ENCODE data around the gene DDX4.
"Not testable (repeated sequence)": the region's sequence is repeated elsewhere in the genome, so short reads cannot be mapped to it uniquely, and the experiment has no call there.

The DDX4 gene

DNA sequence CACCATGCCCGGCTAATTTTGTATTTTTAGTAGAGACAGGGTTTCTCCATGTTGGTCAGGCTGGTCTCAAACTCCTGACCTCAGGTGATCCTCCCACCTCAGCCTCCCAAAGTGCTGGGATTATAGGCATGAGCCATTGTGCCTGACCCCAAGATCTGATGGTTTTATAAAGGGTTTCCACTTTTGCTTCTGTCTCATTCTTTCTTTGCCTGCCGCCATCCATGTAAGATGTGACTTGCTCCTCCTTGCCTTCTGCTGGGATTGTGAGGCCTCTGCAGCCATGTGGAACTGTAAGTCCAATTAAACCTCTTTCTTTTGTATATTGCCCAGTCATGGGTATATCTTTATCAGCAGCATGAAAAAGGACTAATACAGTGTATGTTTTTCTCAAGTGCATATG, 18.8 kb upstream of the DDX4 start:
- intact Hi-C loops (cut with DNase I); DNase-seq: not testable (repeated sequence)

DNA sequence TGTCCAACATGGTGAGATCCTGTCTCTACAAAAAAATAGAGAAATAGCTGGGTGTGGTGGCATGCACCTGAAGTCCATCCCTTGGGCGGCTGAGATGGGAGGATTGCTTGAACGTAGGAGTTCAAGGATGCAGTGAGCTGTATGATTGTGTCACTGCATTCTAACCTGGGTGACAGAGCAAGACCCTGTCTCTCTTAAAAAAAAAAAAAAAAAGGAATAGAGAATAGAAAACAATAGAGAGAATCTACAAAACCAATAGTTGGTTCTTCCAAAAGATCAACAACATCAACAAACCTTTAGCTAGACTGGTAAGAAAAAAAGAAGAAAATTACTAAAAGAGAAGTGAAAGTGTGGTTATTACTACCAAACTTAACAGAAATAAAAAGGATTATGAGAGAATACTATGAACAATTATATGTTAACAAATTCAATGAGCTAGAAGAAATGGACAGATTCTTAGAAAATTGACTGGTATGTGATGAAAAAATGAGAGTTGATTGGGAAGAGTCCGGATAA, 17.6 kb upstream of the DDX4 start:
- intact Hi-C loops (cut with DNase I), result no loop called here

DNA sequence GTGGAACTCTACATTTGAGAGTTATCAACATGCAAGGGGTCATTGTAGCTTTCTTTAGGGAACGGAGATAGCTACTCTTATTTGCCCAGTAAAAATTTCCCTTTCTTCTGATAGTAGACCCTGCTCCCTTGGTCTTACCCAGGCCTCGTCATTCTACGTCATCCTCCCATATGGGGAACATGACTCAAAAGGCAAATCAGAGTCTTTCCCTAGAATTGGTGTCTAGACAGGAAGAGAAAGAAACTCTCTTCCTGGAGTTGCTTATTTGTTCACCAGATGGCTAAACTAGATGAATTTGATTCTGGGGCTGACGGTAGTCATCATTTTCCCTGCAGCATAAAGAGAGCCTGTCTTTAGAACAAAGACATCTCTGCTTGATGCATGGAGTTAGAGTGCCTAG, 13.6 kb upstream of the DDX4 start:
- DNase-seq, result no peak
- intact Hi-C loops (cut with DNase I), result no loop called here

More for the DNA sequence above, 17.6 kb upstream of the DDX4 start:
- DNase-seq, result no peak

DNA sequence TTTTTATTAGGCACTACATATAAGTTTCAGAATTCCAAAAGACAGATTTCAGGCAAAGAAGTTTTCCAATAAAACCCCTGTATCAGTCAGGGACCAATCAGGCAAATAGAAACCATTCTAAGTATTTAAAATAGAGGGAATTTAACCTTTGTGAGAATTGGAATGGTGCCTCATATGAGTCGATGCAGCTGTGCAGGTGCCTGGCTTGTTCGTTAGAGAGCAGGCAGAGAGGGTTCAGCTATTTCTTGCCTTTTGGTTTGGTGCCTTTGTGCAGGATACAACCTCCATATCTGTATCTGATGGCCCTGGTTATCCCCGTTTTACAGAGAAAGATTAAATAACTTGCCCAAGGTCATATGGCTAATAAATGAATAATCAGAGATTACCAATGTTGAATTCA, 6.0 kb upstream of the DDX4 start:
- no peak for DNase-seq
- intact Hi-C loops (cut with DNase I), result no loop called here

DNA sequence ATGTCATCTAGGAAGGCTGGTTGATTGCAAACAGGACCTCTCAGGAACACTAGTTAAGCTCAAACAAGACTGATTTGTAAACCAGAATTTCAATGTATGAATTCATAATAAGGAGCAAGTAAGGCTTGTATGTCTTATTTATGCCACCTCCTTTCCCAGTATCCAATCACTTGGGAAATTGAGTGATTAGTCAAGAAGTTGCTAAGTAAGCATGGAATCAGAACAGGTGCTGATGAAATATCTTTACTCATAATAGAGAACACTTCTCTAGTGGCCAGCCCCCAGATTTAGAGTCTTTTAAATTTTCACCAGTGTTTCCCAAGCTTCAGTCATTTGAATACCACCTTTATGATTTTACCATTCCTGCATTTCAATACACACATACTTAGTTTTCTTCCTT, 5.3 kb upstream of the DDX4 start:
- intact Hi-C loops (cut with DNase I), result no loop called here
- no peak for DNase-seq

DNA sequence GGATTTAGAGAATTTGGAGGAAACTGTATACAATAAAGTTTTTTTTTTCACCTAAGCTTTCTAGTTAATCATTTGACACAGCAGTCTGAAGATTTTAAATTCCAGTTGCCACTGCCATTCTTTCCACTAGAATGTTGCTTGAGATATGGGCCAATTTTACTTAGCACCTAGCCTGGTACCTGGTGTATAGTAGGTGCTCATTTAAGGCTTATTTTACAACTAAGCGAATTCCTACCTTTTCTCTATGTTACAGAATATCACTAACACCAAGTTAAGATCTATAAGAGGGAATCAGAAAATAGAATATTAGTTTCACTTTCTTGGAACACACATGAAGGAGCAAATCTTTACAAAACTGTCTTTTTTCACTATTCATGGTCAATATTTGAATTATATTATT, 3.2 kb upstream of the DDX4 start:
- intact Hi-C loops (cut with DNase I), result no loop called here

DNA sequence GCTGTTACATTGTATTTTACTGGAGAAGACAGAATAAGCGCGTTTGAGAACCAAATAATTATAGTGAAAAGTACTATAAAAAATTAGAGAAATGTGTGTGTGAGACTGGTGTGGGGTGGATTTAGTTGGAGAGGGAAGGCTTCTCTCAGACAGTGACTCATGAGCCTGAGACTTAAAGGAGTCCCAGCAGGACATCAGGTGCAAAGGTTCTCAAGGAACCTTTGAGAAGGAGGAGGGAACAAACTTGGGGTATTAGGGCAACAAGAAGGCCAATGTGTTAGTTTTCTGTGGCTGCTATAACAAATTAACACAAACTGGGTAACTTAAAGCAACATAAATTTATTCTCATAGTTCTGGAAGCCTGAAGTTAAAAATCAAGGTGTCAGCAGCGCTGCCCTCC, 4.9 kb downstream of the DDX4 start:
- intact Hi-C loops (cut with DNase I), result no loop called here
- DNase-seq, result no peak

More for the DNA sequence above, 3.2 kb upstream of the DDX4 start:
- no peak for DNase-seq

DNA sequence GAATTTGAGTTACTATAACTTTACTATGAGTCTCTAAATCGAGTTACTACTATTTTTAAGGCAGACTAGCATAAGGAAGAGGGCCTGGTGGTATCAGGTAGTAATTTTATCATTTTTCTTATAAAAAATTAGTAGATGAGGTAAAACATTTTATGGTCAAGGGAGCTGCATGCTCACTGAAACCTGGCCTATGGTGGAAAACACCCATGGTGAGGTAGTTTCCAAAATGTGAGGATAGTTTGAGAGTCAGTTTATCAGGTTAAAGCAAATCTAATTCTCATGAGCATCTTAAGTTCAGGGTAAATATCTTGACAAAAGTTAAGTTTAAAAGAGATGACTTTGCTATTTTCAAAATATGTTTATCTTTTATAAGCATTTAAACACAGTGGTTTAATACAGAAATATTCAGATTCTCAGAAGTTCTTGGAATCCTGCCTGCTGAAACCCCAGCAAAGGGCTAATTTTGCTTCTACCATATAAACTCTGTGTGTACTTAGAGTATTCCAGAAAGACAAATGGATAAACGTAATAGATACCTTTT, 10.0 kb downstream of the DDX4 start:
- no peak for DNase-seq
- intact Hi-C loops (cut with DNase I), result no loop called here

DNA sequence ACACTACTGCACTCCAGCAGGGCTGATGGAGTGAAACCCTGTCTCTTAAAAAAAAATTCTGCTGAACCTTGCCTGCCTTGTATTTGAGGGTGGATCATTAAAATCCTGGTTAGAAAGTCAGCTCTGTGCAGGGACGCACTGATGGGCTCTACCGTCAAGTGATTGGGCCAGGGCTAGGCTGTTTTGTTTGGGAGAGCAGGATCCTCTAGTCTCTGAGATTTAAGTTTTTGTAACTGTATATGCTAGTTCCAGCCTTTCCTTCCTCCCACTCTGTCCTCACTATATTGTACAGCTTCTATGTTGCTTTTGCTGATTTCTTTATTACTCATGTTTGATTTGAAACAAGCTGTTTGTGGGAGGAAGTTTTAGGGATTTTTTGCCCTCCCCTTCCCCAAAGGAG, 11.5 kb downstream of the DDX4 start:
- intact Hi-C loops (cut with DNase I), result no loop called here
- DNase-seq, result no peak

DNA sequence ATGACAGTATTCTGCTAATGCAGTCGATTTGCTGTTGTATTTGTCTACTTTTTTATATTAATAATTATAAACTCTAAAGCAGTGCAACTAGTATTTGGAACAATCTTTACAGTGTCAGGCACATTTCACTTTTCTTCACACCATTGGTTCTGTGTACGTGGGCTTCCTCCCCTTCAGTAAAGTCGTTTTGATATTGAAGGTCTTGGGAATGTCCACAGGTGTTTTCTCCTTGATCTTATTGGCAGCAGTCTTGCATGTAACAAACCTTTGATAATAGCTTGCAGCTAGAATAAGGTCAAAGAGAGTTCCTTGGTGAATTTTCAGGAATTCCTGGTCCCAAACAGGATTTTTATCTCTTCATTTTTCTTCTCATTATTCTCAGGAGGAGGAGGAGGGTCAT, 12.2 kb downstream of the DDX4 start:
- DNase-seq, result no peak
- intact Hi-C loops (cut with DNase I), result no loop called here

DNA sequence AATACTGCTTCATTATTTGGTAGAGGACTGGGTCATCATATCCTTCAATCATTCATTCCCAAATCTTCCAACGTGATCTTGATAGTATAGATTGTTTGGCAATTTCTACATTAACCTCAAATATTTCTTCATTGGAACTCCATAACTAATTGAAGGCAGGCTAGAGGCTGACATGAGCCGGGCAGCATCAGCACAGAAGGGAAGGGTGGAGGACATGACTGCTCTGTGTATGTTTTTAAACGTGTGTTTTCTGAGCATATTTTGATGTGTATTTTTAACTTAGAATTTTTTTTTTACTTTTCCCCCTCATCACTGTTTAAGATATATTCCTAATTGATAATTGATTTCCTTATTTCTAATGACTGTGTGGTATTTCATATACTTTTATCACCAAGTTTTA, 12.6 kb downstream of the DDX4 start:
- intact Hi-C loops (cut with DNase I), result no loop called here
- no peak for DNase-seq

DNA sequence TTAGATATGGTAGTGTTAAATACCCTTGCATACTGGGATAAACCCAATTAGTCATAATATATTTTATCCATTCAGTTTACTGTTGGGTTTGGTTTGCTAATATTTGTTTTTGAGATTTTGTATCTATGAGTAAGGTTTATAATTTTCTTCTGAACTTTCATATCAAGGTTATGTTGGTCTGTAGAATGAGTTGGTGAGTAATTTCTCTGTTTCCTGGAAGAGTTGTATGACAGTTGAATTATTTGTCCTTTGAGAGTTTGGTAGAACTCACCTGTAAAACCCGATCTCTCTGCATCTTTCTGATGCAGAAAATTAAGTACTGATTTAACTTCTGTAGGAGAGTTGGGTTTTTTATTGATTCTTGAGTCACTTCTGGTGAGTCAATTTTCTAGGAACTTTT, 20.4 kb downstream of the DDX4 start:
- no peak for DNase-seq
- intact Hi-C loops (cut with DNase I), result no loop called here

DNA sequence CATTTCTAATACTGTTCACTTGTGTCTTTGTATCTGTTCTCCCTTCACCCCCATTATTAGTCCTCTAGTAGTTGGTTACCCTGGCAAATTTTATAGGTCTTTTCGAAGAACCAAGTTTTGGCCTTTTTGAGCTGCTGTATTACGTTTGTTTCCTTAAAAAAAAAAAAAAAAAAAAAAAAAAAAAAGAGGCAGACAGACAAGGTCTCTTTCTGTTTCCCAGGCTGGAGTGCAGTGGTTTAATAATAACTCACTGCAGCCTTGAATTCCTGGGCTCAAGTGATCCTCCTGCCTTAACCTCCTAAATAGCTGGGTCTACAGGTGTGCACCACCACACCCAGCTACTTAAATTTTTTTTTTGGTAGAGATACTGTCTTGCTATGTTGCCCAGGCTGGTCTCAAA, 20.9 kb downstream of the DDX4 start:
- DNase-seq, result no peak
- intact Hi-C loops (cut with DNase I), result no loop called here

DNA sequence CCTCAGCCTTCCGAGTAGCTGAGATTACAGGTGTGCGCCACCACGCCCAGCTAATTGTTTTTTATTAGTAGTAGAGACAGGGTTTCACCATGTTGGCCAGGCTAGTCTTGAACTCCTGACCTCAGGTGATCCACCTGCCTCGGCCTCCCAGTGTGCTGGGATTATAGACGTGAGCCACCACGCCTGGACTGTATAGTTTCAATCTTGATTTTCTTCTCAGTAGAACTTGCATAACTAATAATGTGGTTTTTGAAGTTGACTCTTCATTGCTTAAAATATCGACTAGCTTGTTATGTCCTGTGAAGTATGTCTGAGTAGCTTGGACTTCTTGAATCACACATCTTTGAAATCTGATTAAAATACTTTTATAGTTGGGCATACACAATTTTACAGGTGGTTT, 23.9 kb downstream of the DDX4 start:
- DNase-seq; intact Hi-C loops (cut with DNase I): not testable (repeated sequence)

DNA sequence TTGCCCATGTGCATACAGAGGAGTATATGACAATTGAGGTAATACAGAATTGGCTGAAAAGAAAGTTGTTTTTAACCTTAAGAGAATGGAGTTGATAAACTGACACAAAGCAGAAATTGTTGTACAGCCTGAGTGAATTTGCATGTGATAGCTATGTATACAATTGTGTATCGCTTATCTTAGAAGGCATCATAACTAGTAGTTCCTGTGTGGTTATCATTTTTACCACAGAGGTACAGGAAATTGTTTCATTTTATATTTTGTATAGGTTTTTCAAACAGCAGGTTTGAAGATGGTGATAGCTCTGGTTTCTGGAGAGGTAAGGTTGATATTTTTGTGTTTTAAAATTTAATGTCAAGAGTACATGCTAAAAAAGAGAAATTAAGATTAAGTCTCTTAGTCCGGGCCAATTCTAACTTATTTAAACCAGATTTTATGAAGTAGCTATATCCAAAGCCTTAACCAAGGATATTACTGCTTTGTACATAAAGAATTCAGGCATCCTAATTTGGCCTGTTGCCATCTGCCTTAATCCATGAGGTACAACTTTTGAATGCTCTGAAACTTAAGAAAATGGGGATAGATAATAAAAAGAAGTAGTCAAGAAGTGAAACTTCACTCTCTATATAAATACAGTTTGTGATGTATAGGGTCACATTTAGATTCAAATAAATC, 26.0 kb downstream of the DDX4 start:
- DNase-seq, result no peak
- intact Hi-C loops (cut with DNase I), result no loop called here

DNA sequence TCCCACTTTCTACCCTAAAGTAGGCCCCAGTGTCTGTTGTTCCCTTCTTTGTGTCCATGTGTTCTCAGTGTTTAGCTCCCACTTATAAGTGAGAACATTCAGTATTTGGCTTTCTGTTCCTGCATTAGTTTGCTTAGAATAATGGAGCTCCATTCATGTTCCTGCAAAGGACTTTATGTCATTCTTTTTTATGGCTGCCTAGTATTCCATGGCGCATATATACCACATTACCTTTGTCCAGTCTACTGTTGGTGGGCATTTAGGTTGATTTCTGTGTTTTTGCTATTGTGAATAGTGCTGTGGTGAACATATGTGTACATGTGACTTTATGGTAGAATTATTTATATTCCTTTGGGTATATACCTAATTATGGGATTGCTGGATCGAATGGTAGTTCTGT, 30.4 kb downstream of the DDX4 start:
- no peak for DNase-seq
- intact Hi-C loops (cut with DNase I), result no loop called here

DNA sequence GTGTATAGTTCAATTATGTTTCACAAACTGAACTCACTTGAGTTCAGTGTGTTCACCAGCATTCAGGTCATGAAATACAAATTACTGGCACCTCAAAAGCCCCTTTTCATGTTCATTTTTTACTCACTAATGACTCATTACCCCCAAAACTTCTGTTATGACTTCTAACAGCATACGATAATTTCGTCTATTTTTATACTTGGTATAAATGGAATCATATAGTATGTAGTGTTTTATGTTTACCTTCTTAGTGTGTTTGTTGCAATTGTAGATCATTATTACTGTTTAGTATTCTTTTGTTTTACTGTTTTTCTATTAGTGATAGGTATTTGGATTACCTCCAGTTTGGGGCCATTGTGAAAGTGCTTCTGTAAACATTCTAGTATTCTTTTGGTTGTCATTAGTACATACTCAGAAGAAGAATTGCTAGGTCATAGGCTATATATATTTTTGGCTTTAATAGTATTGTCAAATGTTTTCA, 33.4 kb downstream of the DDX4 start:
- intact Hi-C loops (cut with DNase I), result no loop called here
- no peak for DNase-seq

DNA sequence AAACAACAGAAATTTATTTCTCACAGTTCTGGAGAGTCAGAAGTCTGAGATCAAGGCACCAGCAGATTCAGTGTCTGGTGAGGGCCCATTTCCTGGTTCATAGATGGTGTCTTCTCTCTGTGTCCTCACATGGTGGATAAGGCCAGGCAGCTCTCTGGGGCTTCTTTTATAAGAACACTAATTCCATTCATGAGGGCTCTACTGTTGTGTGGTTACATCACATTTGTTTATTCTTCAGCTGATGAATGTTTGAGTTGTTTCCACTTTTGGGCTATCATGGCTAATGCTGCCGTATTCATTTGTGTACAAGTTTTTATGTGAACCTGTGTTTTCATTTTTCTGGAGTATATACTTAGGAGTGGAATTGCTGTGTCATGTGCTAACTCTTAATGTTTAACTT, 35.2 kb downstream of the DDX4 start:
- peak in 4 of 10 donors; percentile 19 to 77 (median 32) for DNase-seq
- intact Hi-C loops (cut with DNase I), result no loop called here

DNA sequence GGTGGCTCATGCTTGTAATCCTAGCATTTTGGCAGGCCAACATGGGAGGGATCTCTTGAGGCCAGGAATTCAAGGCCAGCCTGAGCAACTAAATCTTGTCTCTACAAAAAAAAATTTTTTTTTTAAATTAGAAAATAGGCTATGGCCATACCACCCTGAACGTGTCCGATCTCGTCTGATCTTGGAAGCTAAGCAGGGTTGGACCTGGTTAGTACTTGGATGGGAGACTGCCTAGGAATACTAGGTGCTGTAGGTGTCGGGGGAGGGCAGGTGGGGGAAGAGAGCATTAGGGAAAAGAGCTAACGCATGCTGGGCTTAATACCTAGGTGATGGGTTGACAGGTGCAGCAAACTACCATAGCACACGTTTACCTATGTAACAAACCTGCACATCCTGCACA, 39.5 kb downstream of the DDX4 start:
- intact Hi-C loops (cut with DNase I), result no loop called here
- no peak for DNase-seq

DNA sequence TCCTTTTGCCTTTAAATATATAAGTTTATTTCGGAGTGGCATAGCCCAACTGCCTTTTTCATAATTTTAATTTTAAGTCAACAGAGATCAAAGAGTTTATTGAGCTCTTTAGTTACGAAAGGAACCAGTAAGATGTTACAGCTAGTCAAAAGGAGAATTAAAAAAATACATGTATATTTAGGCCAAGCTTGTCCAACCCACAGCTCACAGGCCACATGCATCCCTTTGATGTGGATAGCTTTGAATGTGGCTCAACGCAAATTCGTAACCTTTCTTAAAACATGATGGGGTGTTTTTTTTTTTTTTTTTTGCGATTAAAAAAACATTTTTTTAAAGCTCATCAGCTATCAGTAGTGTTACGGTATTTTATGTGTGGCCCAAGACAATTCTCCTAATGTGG, 63.1 kb downstream of the DDX4 start:
- DNase-seq, result no peak
- intact Hi-C loops (cut with DNase I), result no loop called here

DNA sequence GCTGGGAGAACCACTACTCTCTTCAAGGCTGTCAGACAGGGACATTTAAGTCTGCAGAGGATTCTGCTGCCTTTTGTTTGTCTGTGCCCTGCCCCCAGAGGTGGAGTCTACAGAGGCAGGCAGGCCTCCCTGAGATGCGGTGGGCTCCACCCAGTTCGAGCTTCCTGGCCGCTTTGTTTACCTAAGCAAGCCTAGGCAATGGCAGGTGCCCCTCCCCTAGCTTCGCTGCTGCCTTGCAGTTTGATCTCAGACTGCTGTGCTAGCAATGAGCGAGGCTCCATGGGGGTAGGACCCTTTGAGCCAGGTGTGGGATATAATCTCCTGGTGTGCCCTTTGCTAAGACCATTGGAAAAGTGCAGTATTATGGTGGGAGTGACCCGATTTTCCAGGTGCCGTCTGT, 71.0 kb downstream of the DDX4 start:
- DNase-seq; intact Hi-C loops (cut with DNase I): not testable (repeated sequence)

DNA sequence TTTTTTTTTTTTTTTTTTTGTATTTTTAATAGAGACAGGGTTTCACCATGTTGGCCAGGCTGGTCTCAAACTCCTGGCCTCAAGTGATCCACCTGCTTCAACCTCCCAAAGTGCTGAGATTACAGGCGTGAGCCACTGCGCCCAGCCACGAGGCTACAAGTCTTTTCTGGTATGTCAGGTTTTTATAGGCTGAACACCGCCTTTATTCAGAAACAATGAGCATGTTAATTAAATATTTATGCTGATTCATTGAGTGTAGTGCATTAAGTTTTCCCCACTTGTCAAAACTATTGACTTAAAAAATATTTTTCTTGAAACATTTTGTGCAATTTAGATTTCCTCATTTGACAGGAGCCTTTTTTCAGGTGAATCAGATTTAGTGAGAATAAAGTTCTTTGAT, 78.1 kb downstream of the DDX4 start:
- intact Hi-C loops (cut with DNase I); DNase-seq: not testable (repeated sequence)

All from posterior cingulate gyrus (tissue), 11 donors.